Karpas-422 (cell line): ENCODE data around the gene INPP5A. TPM values are rescaled to one million over a fixed set of nuclear protein-coding genes. Genes with fewer than 3 reads are reported as not detected.
"Not testable (repeated sequence)": the region's sequence is repeated elsewhere in the genome, so short reads cannot be mapped to it uniquely, and the experiment has no call there.

ENCODE experiments used
- DNase-seq: peaks from one replicate; pipeline ENCODE4 v3.0.0-alpha.2; 2015
- H2AFZ ChIP-seq: fragments of 200-600 bp; sonication (generic); 2 replicates; pipeline ENCODE4 v1.6.1; 2014; ENCODE audit warnings: antibody characterized with exemption, low read length, mixed read lengths
- H3K27ac ChIP-seq: fragments of 200-600 bp; sonication (generic); 2 replicates; pipeline ENCODE4 v1.5.1; 2014; ENCODE audit warnings: mild to moderate bottlenecking, low read length, moderate library complexity
- H3K27me3 ChIP-seq: fragments of 200-600 bp; sonication (generic); 2 replicates; pipeline ENCODE4 v1.6.1; 2014; ENCODE audit warnings: low read length, mixed read lengths
- H3K36me3 ChIP-seq: fragments of 200-600 bp; sonication (generic); 2 replicates; pipeline ENCODE4 v1.6.1; 2014; ENCODE audit warnings: low read length, mixed read lengths; ENCODE audit not compliant: insufficient read depth
- H3K4me1 ChIP-seq: fragments of 200-600 bp; sonication (generic); 2 replicates; pipeline ENCODE4 v1.6.1; 2014; ENCODE audit warnings: mild to moderate bottlenecking, low read length, mixed read lengths
- H3K4me2 ChIP-seq: fragments of 200-600 bp; sonication (generic); 2 replicates; pipeline ENCODE4 v1.6.1; 2014; ENCODE audit warnings: low read length, low read depth, mild to moderate bottlenecking; ENCODE audit not compliant: poor library complexity, severe bottlenecking
- H3K4me3 ChIP-seq: fragments of 200-600 bp; sonication (generic); 2 replicates; pipeline ENCODE4 v1.5.1; 2014; ENCODE audit warnings: mild to moderate bottlenecking, antibody characterized with exemption, low read length, mixed read lengths
- H3K79me2 ChIP-seq: fragments of 200-600 bp; sonication (generic); 2 replicates; pipeline ENCODE4 v1.6.1; 2014; ENCODE audit warnings: mild to moderate bottlenecking, low read length, mixed read lengths
- H3K9ac ChIP-seq: fragments of 200-600 bp; sonication (generic); 2 replicates; pipeline ENCODE4 v1.6.0; 2014; ENCODE audit warnings: low read length
- H3K9me2 ChIP-seq: fragments of 200-600 bp; sonication (generic), shearing (Covaris generic); replicated peaks from 2 replicates; pipeline ENCODE4 v1.6.0; 2014; ENCODE audit warnings: mild to moderate bottlenecking, low read length, moderate library complexity; ENCODE audit not compliant: insufficient read depth
- H3K9me3 ChIP-seq: fragments of 300-700, 200-600 bp; sonication (generic); 2 replicates; pipeline ENCODE4 v1.6.1; 2014; ENCODE audit warnings: low read length, mixed read lengths
- H4K20me1 ChIP-seq: fragments of 200-600 bp; sonication (generic); 2 replicates; pipeline ENCODE4 v1.6.1; 2014; ENCODE audit warnings: mild to moderate bottlenecking, antibody characterized with exemption, low read length, low read depth; ENCODE audit not compliant: insufficient read depth
- total RNA-seq: library from RNA; depleted of rRNA; stranded (reverse); fragments of >200 nt; shearing (Covaris generic); gene quantifications from 2 replicates; pipeline ENCODE4 v1.2.3, GENCODE V29; 2014; ENCODE audit warnings: low replicate concordance

The INPP5A gene
- total RNA-seq, 1 experiment from 2014 or later = 9.1 TPM

DNA sequence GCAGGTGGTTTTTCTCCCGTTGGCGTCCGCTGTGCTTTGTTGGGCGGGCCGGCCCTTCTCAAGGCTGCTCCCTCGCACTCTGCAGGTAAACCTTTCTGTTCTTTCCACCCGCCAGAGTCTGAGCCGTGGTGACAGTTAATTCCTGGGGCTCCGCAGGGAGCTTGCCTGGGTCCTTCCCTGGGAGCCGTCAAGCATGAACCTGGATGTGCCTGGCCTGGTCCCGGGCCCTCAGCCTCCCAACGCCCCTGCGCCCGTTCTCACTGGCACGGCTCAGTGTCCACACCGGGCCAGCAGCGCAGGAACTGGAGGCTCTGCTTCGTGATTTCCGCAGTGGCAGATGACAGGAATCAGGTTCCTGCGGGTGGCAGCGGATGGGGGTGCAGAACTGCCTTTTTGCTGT is 259.3 kb downstream of the INPP5A start:
- Histone ChIP-seq H3K4me3 (no peak overlapping the region), H3K9ac (no peak overlapping the region), H3K79me2 (no peaks in the 10 kb centered on the region), H3K4me2 (no peak overlapping the region), H3K9me2 (no peaks in the 10 kb centered on the region), H3K36me3 (no peaks in the 10 kb centered on the region), H4K20me1 (peaks cover 9% of the 10 kb centered on the region), H3K9me3 (no peaks in the 10 kb centered on the region), H2AFZ (no peak overlapping the region), H3K27ac (no peak overlapping the region), H3K27me3 (no peaks in the 10 kb centered on the region), H3K4me1 (peaks cover 16% of the 10 kb centered on the region)
- DNase-seq = no peak

DNA sequence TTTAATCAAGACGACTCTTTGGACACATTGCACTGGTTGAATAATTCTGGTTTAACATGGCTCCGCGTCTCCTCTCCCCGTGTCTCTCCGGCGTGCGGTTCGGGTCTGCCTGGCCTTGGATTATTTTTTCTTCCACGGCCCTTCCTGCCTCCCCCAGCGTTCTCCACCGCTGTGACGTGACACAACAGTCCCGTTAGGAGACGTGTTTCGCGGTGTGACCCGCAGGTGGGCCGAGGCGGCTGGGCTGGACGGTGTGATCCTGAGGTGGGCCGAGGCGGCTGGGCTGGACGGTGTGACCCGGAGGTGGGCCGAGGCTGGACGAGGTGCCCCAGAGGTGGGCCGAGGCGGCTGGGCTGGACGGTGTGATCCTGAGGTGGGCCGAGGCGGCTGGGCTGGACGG is 260.4 kb downstream of the INPP5A start:
- H3K9me2 ChIP-seq, H3K4me3 ChIP-seq, H3K9ac ChIP-seq, H3K36me3 ChIP-seq, DNase-seq, H4K20me1 ChIP-seq, H3K27ac ChIP-seq, H3K27me3 ChIP-seq, H3K4me2 ChIP-seq, H3K79me2 ChIP-seq, H2AFZ ChIP-seq, H3K9me3 ChIP-seq: not testable (repeated sequence)
- H3K4me1 ChIP-seq = peaks cover 14% of the 10 kb centered on the region

DNA sequence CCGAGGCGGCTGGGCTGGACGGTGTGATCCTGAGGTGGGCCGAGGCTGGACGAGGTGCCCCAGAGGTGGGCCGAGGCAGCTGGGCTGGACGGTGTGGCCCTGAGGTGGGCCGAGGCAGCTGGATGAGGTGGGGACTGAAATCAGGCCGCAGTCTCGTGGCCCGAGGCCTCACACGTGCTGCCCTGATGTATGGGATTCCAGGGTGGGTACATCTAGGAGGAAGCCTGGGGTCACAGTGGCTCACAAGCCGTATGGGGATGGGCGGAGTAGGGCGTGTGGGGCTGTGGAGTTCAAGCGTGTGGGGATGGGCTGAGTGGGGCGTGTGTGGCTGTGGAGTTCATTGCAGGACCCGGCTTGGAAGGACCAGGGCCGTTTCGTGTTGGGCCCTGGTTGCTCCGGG is 260.8 kb downstream of the INPP5A start:
- Histone ChIP-seq H3K4me3 (no peak overlapping the region), H3K9ac (no peak overlapping the region), H2AFZ (no peak overlapping the region), H3K79me2 (no peaks in the 10 kb centered on the region), H3K4me2 (no peak overlapping the region), H3K9me2 (no peaks in the 10 kb centered on the region), H3K27ac (no peak overlapping the region), H3K36me3 (no peaks in the 10 kb centered on the region), H3K4me1 (peaks cover 10% of the 10 kb centered on the region), H3K9me3 (no peaks in the 10 kb centered on the region), H3K27me3 (no peaks in the 10 kb centered on the region), H4K20me1 (peaks cover 2% of the 10 kb centered on the region)
- no peak for DNase-seq

DNA sequence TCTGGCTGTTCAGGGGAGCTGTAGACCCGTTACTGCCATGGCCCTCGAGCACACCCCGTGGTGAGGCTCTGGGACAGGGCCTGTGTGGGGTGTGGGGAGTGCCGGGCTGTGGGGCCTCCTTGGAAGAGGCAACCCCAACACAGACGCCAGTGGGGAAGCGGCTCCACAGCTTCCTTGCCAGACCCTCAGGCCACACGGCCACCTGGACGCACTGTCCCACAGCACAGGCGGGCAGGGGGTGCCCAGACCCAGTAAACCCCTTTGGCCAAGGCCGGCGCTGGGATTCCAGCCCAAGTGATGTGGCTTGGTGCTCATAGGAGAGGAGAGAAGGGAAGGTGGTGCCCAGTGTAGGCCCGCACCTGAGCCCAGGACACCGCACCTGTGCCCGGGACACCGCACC is 261.3 kb downstream of the INPP5A start:
- Histone ChIP-seq H3K36me3 (no peaks in the 10 kb centered on the region), H3K79me2 (no peaks in the 10 kb centered on the region), H3K9ac (no peak overlapping the region), H3K4me3 (no peak overlapping the region), H4K20me1 (no peaks in the 10 kb centered on the region), H3K9me2 (no peaks in the 10 kb centered on the region), H3K4me2 (no peak overlapping the region), H3K4me1 (peaks cover 5% of the 10 kb centered on the region), H3K27me3 (no peaks in the 10 kb centered on the region), H2AFZ (no peak overlapping the region), H3K9me3 (no peaks in the 10 kb centered on the region), H3K27ac (no peak overlapping the region)
- DNase-seq = no peak

DNA sequence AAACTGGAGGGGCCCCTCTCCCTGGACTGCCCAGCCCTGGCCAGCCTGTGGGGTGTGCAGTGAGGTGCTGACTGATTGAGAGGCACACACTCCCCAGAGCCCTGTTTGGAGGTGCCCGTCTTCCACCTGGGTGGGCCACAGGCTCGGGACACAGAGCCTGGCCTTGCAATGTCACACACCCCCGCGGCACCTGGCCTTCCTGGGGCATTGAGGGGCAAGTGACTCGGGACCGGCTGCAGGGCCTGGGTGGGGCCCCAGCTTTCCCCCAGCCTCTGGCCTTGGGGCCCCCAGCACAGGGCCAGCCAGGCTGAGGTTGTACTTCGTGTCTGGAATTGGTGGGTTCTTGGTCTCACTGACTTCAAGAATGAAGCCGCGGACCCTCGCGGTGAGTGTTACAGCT is 262.3 kb downstream of the INPP5A start:
- no peaks in the 10 kb centered on the region for H3K9me3 ChIP-seq
- DNase-seq = no peak
- H3K36me3 ChIP-seq = no peaks in the 10 kb centered on the region
- H3K4me3 ChIP-seq = no peak overlapping the region
- H3K27me3 ChIP-seq = no peaks in the 10 kb centered on the region
- no peak overlapping the region for H2AFZ ChIP-seq
- H3K9me2 ChIP-seq = no peaks in the 10 kb centered on the region
- H3K4me2 ChIP-seq = no peak overlapping the region
- H3K4me1 ChIP-seq = no peaks in the 10 kb centered on the region
- no peaks in the 10 kb centered on the region for H4K20me1 ChIP-seq
- no peak overlapping the region for H3K27ac ChIP-seq
- no peak overlapping the region for H3K9ac ChIP-seq
- H3K79me2 ChIP-seq = no peaks in the 10 kb centered on the region

DNA sequence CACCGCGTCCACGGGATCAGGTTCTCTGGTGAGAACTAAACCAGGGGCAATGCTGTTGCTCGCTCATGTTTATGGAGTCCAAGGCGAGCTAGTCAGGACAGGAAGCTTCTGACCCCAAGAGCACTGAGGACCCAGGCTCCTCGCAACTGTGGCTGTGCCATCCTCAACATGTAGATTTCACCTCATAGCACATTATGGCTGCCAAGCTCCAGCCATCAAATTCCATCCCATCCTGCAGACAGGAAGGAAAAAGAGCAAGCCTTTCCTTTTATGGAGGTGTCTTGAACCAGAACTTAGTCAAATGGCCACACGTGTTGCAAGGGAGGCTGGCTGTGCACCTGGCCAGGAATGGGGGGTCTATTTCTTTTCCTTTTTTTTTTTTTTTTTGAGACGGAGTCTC is 264.5 kb downstream of the INPP5A start:
- Histone ChIP-seq H3K36me3 (no peaks in the 10 kb centered on the region), H3K4me3 (no peak overlapping the region), H2AFZ (no peak overlapping the region), H3K9me3 (no peaks in the 10 kb centered on the region), H3K27me3 (no peaks in the 10 kb centered on the region), H3K27ac (no peak overlapping the region), H3K4me1 (no peaks in the 10 kb centered on the region), H3K9ac (no peak overlapping the region), H3K79me2 (no peaks in the 10 kb centered on the region), H3K4me2 (no peak overlapping the region), H4K20me1 (no peaks in the 10 kb centered on the region), H3K9me2 (no peaks in the 10 kb centered on the region)
- no peak for DNase-seq

DNA sequence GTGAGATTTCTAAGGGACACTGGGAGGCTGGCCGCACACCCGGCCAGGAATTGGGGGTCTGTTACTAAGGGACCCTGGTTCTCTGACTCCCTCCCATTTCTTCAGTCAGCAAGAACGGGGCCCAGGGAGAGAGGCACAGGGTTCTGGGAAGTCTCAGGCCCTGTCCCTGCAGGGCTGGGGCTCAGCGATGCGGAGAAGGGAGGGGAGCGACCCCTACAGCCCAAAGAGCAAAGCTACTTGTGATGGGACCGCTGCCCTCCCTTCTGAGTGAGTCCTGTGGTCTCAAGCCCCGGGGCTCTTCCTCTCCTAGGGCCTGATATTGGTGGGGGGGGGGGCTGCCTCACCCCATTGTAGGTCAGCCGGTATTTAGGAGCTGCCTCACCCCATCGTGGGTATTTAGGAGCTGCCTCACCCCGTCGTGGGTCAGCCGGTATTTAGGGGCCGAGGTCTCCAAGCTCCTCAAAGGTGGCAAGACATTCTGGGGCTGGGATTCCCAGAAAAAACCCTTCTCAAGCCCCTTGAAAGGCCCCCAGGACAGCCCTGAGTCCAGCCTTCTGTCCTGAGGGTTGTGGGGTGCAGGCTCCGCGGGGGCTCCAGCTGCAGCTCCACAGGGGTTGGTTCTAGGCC is 265.2 kb downstream of the INPP5A start:
- Histone ChIP-seq H3K79me2 (no peaks in the 10 kb centered on the region), H3K4me2 (no peak overlapping the region), H4K20me1 (no peaks in the 10 kb centered on the region), H3K27me3 (no peaks in the 10 kb centered on the region), H3K27ac (no peak overlapping the region), H3K9me3 (no peaks in the 10 kb centered on the region), H3K9ac (no peak overlapping the region), H3K9me2 (no peaks in the 10 kb centered on the region), H2AFZ (no peak overlapping the region), H3K36me3 (no peaks in the 10 kb centered on the region), H3K4me1 (no peaks in the 10 kb centered on the region), H3K4me3 (no peak overlapping the region)
- DNase-seq = no peak

DNA sequence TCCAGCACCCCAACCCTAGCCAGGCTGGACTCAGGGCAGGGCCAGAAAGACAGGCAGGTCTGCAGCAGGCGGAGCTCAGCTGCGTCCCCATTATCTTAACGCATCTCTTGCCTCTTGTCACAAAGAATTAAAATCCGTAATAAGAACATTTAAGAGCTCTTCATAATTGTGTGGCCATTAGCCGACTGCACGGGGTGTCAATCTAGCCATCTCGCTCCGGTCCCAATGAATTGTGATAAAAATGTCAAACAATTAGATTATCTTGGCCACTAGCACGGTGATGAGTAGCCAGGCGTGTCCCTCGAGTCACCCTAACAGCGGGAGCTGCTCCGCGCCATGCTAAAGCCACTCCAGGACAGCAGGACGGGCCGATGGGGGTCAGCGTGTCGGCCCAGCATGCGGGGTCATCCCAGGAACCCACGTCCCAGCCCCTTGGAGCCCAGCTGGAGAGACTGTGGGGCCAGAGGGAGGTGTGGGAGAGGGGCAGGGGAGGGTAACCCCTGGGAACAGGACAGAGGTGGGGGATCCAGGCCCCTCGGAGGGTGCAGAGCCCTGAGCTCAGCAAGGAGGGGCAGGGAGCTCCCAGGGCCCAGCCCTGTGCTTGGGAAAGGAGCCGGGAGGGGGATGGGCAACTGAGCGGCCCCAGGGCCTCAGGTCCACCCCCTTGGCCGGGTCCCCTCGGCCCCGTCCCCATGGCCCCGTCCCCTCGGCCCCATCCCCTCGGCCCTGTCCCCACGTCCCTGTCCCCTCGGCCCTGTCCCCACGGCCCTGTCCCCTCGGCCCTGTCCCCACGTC is 266.0 kb downstream of the INPP5A start:
- no peak for DNase-seq
- no peak overlapping the region for H2AFZ ChIP-seq
- H3K36me3 ChIP-seq = no peaks in the 10 kb centered on the region
- no peaks in the 10 kb centered on the region for H3K9me3 ChIP-seq
- H3K4me1 ChIP-seq = no peaks in the 10 kb centered on the region
- H4K20me1 ChIP-seq = no peaks in the 10 kb centered on the region
- no peaks in the 10 kb centered on the region for H3K27me3 ChIP-seq
- no peaks in the 10 kb centered on the region for H3K79me2 ChIP-seq
- no peak overlapping the region for H3K4me2 ChIP-seq
- H3K4me3 ChIP-seq = no peak overlapping the region
- H3K9me2 ChIP-seq = no peaks in the 10 kb centered on the region
- H3K9ac ChIP-seq = no peak overlapping the region
- H3K27ac ChIP-seq = no peak overlapping the region
